Measurements from ENCODE around the gene PSMB11. TPM values are rescaled to one million over a fixed set of nuclear protein-coding genes. Genes with fewer than 3 reads are reported as not detected.

PSMB11 gene
- total and polyA plus RNA-seq, 2 donors (not counting 3 experiments of a cell fraction or from before 2014, with no cell fraction given), result not detected

- H3K27me3 ChIP-seq (ENCODE audit: control insufficient read depth in 2 of 2, insufficient read depth in 2 of 2, low read length in 2 of 2), result no peaks in the 10 kb centered on the region
- H3K9me1 ChIP-seq (replicated peaks; ENCODE audit: control insufficient read depth, extremely low read depth, insufficient read depth, low read length), result no peaks in the 10 kb centered on the region
- H3K36me3 ChIP-seq (ENCODE audit: control insufficient read depth in 2 of 2, extremely low read depth in 1 of 2, insufficient read depth in 2 of 2, low read length in 2 of 2), result no peaks in the 10 kb centered on the region
- TF ChIP-seq FOS (IDR thresholded peaks at IDR 0.05; ENCODE audit: borderline replicate concordance, insufficient read depth, low read length) (no peak), MYC (IDR thresholded peaks at IDR 0.05; ENCODE audit: low read depth, low read length) (no peak)
- CTCF ChIA-PET, result interaction anchor here (0.5 to 5.2 kb wide), 5 partner anchors 8 to 63 kb away, joined by 3 to 148 read pairs (median 4); no protein-coding TSS in a partner anchor
- POLR2A ChIA-PET, result no interaction called here
- no peaks in the 10 kb centered on the region for H3K79me2 ChIP-seq (ENCODE audit: control insufficient read depth, insufficient read depth, low read length)
- no peak overlapping the region for H3K27ac ChIP-seq (ENCODE audit: insufficient read depth, low read depth, low read length)
- H3K4me1 ChIP-seq (ENCODE audit: control insufficient read depth, extremely low read depth, insufficient read depth, low read length), result peaks cover 4% of the 10 kb centered on the region
- H3K9ac ChIP-seq (replicated peaks; ENCODE audit: extremely low read depth, insufficient read depth, low read length), result no peak overlapping the region
- intact Hi-C loops (cut with micrococcal nuclease) (no loop called here), dilution Hi-C loops (cut with MboI; ENCODE audit: extremely low pct_ligation_motif_present, low sequenced_read_pairs) (no loop called here)
- no TSS peak for BruUV-seq (replicated peaks)
- H3K4me3 ChIP-seq (replicated peaks in 1 of 3; ENCODE audit: insufficient read depth in 1 of 3, low read depth in 1 of 3, low read length in 3 of 3), result no peak overlapping the region
- no peaks in the 10 kb centered on the region for H3K9me3 ChIP-seq (replicated peaks; ENCODE audit: control insufficient read depth, insufficient read depth, low read length)
- no peak overlapping the region for H3K4me2 ChIP-seq (ENCODE audit: insufficient read depth, low read length)
- FAIRE-seq (no peak), DNase-seq (ENCODE audit: low read depth, low spot score) (no peak)
- no peak overlapping the region for H2AFZ ChIP-seq (ENCODE audit: low read depth, low read length)
- H4K20me1 ChIP-seq (replicated peaks; ENCODE audit: control insufficient read depth, extremely low read depth, insufficient read depth, low read length), result no peaks in the 10 kb centered on the region
These were observed 43.5 kb upstream of the PSMB11 start for GRCh38 chr14:22998329-22999012.

- no peak overlapping the region for H3K4me2 ChIP-seq (ENCODE audit: insufficient read depth, low read length)
- H3K9ac ChIP-seq (replicated peaks; ENCODE audit: extremely low read depth, insufficient read depth, low read length), result no peak overlapping the region
- H3K36me3 ChIP-seq (ENCODE audit: control insufficient read depth in 2 of 2, extremely low read depth in 1 of 2, insufficient read depth in 2 of 2, low read length in 2 of 2), result no peaks in the 10 kb centered on the region
- H3K4me3 ChIP-seq (replicated peaks in 1 of 3; ENCODE audit: insufficient read depth in 1 of 3, low read depth in 1 of 3, low read length in 3 of 3), result no peak overlapping the region
- CTCF ChIA-PET, result interaction anchor here (0.7 to 3.4 kb wide), 5 partner anchors 13 to 68 kb away, joined by 3 to 32 read pairs (median 6); no protein-coding TSS in a partner anchor
- H3K4me1 ChIP-seq (ENCODE audit: control insufficient read depth, extremely low read depth, insufficient read depth, low read length), result peaks cover 5% of the 10 kb centered on the region
- no TSS peak for BruUV-seq (replicated peaks)
- dilution Hi-C loops (cut with MboI; ENCODE audit: extremely low pct_ligation_motif_present, low sequenced_read_pairs), result no loop called here
- H3K79me2 ChIP-seq (ENCODE audit: control insufficient read depth, insufficient read depth, low read length), result no peaks in the 10 kb centered on the region
- no peaks in the 10 kb centered on the region for H3K27me3 ChIP-seq (ENCODE audit: control insufficient read depth in 2 of 2, insufficient read depth in 2 of 2, low read length in 2 of 2)
- intact Hi-C loops (cut with micrococcal nuclease), result no loop called here
- no peaks in the 10 kb centered on the region for H4K20me1 ChIP-seq (replicated peaks; ENCODE audit: control insufficient read depth, extremely low read depth, insufficient read depth, low read length)
- no peak for FAIRE-seq
- TF ChIP-seq GATA2 (IDR thresholded peaks at IDR 0.05; ENCODE audit: insufficient read depth, insufficient read length, low read depth, low read length) (no peak), CTCF (IDR thresholded peaks at IDR 0.05; ENCODE audit: extremely low read depth in 1 of 2, insufficient read depth in 1 of 2, low read depth in 1 of 2, low read length in 2 of 2) (no peak), JUN (IDR thresholded peaks at IDR 0.05; ENCODE audit: borderline replicate concordance, insufficient read depth, insufficient read length, low read depth) (no peak), FOS (IDR thresholded peaks at IDR 0.05; ENCODE audit: borderline replicate concordance, insufficient read depth, low read length) (no peak), EZH2 (IDR thresholded peaks at IDR 0.05; ENCODE audit: borderline replicate concordance, low read depth, low read length, severe bottlenecking) (no peak), MYC (IDR thresholded peaks at IDR 0.05; ENCODE audit: low read depth, low read length) (no peak), POLR2AphosphoS5 (IDR thresholded peaks at IDR 0.05; ENCODE audit: insufficient read depth, low read depth, low read length) (no peak), POLR2A (IDR thresholded peaks at IDR 0.05; ENCODE audit: low read depth, low read length) (no peak), MAX (IDR thresholded peaks at IDR 0.05; ENCODE audit: insufficient read depth, insufficient read length) (no peak)
- no peaks in the 10 kb centered on the region for H3K9me3 ChIP-seq (replicated peaks; ENCODE audit: control insufficient read depth, insufficient read depth, low read length)
- no peaks in the 10 kb centered on the region for H3K9me1 ChIP-seq (replicated peaks; ENCODE audit: control insufficient read depth, extremely low read depth, insufficient read depth, low read length)
- POLR2A ChIA-PET, result interaction anchor here (0.6 kb wide), 1 partner anchor 34 kb away, joined by 3 read pairs; the partner anchor contains the start of gene PSMB5
- DNase-seq (ENCODE audit: low read depth, low spot score), result no peak
- H3K27ac ChIP-seq (ENCODE audit: insufficient read depth, low read depth, low read length), result no peak overlapping the region
- no peak overlapping the region for H2AFZ ChIP-seq (ENCODE audit: low read depth, low read length)
These were observed 41.2 kb upstream of the PSMB11 start for GRCh38 chr14:23000860-23001259.
